GM18951 (cell line): Measurements from ENCODE around the gene ZBTB16.

Experiments
- POLR2A ChIP-seq: IDR thresholded peaks from 4 replicates; pipeline ENCODE4 v1.6.1; 2011; ENCODE audit warnings: mild to moderate bottlenecking; ENCODE audit not compliant: insufficient read length, insufficient read depth; ENCODE audit errors: extremely low read depth
- in situ Hi-C: fragments of 300-500 bp; cut with MboI; formaldehyde crosslinking; loops from one replicate; pipeline ENCODE4 v1.12.0; 2022; ENCODE audit warnings: low sequenced_read_pairs, mixed read lengths, inconsistent platforms; ENCODE audit not compliant: unreplicated experiment

The ZBTB16 gene

DNA sequence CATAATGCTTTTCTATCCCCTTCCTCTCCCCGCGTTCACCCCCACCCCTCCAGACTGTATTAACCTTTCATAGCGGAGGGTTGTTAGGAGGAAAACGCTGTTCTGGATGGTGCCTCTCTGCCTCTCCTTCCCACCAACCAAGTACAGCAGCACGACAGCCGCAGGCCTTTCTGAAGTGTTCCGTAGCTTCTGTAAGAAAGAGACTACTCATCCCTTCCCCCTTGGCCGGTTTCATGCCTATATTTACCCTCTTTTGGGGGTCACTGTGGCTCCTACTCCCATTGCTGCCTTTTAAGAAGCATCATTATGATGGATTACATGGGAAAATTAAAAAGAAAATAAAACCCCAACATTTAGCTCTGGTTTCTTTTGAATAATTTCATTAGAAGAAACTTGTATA, 46.5 kb downstream of the ZBTB16 start:
- in situ Hi-C loops, result no loop called here

DNA sequence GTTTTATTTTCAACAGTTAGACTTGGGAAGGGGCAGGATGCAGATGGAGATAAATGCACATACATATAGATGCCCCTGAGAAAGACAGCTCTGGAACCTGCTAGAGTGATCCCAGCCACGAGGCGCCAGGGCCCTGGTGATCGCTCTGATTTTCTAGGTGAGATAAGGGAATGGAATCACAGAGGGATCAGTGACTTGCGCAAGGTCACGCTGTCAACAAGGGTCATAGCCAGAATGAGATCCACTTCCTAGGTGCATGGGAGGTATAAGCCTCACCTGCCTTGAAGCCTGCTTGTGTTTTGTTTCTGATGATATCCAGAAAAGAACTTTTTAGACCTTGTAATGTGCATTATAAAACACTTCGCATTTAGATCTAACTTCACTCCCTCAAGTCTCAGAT, 47.5 kb downstream of the ZBTB16 start:
- TF ChIP-seq POLR2A, result no peak
- in situ Hi-C loops, result no loop called here

More for the DNA sequence above, 46.5 kb downstream of the ZBTB16 start:
- no peak for TF ChIP-seq POLR2A

DNA sequence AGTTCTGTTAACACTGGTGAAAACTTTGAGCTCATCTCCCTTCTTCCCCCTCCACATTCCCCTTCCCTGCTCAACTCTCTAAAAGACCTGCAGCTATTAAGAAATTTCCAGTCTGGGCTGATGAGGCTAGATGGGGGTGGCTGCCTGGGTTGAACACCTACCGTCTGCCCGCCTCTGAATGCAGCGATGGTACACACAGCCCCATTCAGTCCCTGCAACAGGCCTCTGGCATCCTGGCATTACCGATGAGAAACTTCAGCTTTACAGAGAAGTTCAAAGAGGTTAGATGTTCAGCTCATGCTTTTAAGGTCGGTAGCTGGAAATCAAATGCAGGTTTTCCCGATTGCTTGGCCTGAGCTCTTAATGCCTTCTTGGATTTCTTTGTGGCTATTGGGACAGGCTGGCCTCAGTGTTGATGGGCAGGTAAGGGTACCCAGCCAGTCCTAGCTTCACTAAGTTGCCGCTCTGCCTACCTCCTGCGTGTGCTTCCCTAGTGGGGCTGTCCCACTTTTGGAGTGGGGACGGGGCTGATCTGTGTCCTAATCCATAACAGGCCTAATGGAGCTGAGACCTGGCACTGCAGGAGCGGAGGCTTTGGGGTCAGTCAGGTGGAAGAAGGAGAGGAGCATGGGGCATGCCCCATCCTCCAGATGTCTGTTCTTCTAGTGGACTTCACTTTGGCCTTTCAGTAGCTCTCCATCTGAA, 49.1 kb downstream of the ZBTB16 start:
- in situ Hi-C loops, result no loop called here
- no peak for TF ChIP-seq POLR2A

DNA sequence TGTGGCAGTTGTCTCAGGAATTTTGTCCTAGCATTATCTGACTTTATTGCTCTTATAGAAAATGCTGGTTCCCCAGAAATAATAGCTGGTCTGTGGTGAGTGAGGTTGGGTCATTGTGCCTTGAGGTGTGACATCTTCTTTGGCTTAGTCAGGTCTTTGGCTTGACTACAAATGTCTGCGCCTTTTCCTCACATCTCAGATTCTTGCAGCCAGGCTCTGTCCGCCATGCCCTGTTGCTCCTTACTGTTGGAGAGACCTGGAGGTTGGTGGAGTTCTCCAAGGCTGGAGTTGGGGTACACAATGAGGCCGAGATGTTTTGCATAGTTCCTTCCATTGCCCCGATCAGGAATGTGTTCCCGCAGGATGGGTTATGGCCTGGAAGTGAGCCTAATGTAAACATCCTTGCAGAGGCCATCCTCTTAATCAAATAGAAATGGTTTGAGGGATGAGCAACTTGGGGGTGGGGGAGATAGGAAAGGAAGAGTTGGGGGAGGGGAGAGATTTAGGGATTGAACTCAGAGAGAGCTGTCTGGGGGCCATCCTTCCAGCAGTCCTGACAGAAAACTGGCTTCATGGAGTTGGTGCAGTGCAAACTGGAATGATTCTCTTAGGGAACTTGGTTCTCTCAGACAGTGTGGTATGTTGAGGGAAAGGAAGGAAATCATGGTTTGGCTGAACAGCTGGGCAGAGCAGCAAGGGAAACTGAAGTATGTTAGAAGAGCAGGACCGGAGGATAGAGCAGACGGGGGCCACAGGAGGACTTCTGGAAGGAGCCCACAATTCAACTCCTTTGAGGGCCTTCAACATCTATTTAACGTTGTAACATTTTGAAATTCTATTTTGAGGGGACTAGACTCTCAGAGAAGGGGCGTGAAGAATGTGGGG, 49.9 kb downstream of the ZBTB16 start:
- in situ Hi-C loops, result no loop called here
- no peak for TF ChIP-seq POLR2A

DNA sequence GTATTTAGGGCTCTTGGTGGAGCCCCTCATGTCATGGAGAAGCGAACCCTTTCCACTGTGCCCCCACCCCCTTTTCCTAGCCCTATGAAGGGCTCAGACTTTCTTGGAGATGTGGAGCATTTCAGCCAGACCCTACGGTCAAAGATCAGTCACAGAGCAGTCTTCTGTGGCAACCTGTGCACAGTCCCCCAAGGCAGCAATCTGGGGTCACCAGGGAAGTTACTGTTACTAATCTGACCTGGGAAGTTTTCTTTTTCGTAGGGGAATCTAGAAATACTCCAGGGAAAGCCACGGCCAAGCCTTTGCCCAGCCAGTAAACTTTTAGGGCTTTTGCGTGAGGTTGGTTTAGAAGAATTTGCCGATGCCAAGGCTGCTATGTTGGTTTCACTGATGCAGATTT, 50.6 kb downstream of the ZBTB16 start:
- TF ChIP-seq POLR2A, result no peak
- in situ Hi-C loops, result no loop called here

DNA sequence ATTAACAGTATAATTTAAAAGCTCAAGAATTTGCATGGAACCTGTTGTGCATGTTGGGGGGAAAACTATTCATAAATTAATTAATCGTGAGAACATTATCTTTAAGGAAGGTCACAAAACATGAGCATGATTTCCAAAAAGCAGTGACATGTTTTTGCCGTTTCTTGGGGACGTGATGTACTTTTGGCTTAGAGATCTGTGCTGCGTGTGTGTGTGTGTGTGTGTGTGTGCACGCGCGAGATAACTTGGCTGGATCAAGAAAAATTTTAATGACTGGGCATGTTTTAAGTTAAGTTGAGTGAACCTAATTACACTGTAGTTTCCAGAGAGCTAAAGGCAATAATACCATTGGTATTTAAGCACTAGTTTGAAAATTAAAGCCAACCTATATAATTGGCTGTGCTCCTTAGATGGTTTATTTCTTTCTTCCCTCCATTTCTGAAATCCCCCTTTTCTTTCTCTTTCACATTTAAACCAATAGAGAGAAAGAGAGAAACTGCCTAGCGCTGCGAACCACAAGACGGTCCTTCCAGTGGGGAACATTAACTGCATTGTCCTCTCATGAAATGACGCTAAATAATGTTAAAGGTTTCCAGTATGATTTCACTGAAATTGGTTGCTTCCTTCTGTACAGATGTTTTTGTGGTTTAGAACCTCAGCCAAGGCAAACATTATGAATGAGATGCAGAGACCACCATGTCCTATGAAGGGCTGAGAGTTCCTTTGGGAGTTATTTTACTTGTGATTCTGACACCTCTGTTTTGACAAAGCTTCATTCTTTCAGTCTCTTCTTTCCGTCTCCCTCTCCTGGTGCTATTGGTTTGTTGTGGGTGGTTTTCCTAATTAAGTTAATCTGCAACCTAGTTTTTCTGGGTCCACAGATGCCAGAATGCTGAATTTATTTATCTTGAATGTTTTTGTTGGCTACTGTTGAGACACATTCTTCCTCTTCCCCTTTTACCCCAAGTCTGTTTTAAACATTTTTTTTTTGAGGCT, 51.7 kb downstream of the ZBTB16 start:
- in situ Hi-C loops, result no loop called here
- TF ChIP-seq POLR2A, result no peak

DNA sequence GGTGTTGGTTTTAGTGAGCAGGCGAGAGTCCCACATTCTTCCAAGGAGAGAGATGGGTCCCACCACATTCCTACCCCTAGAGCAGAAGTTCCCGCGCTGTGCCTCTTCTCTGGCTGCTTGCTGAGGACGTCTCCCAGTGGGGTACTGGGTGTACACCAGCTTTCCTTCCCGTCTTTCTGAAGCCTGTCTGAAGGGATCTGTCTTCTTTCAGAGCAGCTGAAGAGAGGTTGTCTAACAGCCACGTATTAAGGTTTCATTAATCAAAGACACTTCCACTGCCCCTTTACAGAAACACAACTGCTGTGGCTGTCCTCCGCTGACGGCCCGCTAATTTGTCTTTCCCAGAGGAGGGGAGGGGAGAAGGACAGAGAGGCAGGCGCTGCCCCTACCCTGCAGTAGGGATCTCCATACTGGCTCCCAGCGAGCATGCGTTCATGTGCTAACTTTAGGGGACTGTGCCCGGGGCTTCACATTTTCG, 56.0 kb downstream of the ZBTB16 start:
- in situ Hi-C loops, result no loop called here

DNA sequence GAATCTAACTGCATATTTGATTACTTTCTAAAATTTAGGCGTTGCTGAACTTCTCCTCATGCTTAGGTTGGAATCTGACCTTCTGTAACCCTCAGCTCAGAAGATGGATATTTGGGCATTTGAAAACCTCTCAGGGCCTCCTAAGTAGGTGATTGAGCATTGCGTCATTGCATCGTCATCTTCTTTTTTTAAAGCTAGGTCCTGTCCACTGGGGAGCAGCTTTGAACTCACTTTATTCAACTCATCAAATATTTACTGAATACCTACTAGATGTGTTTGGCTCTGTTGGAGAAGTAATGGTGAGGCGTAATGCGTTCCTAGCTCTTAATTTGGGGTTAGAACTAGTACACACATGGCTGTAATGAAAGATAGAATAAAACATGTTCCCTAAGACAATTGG, 56.8 kb downstream of the ZBTB16 start:
- in situ Hi-C loops, result no loop called here
- no peak for TF ChIP-seq POLR2A

More for the DNA sequence above, 56.0 kb downstream of the ZBTB16 start:
- no peak for TF ChIP-seq POLR2A

DNA sequence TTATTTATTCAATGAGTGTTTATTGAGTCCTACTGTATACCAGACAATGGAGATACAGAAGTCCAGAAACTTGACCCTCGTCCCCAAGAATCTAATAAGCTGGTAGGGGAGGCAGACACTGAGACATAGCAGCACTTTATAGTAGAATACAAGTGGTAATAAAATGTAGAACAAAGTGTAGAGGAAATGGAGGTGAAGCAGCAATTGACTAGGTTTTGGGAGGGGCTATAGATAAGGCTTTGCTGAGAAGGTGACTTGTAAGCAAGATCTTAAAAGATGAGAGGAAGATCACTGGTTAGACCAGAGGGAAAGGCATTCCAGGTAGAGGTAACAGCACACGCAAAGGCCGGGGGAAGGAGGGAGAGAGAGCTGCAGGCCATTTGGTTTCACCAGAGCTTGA, 57.3 kb downstream of the ZBTB16 start:
- TF ChIP-seq POLR2A, result no peak
- in situ Hi-C loops, result no loop called here

DNA sequence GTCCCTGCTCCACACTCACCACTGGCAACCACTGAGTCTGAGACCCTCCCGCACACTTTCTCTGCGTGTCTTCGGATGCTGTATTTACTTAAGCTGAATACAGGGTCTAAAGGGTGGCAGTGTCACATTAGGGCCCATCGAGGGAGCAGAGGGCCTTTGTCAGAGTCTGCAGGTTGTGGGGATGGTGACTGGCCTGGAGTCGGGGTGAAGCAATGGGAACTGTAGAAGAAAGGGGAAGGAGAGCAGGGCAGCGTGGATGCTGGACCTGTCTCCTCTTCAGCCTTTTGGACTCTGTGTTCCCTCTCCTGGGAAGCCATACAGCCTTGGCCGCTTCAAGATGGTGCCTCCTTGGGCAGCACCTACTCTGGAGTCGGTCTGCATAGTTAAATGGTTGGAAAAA, 61.1 kb downstream of the ZBTB16 start:
- TF ChIP-seq POLR2A, result no peak
- in situ Hi-C loops, result no loop called here

DNA sequence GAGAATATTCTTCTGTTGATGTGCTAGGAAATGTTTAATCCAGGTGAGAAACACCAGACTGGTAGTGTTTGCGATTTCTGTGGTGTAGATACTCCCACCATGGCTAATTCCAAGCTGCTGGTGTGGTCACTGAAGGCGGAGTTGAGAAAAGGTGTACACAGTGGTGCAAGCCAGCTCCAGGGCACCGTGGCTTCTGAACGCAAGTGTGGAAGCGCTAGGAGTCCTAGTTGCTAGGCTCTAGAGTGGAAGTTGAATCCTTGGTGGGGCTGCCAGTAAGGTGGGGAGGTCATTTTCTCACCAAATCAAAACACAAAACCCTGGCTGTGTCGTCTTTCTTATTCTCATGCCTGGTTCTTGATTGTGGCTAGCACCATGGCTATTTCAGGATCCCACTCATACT, 61.6 kb downstream of the ZBTB16 start:
- in situ Hi-C loops, result no loop called here
- TF ChIP-seq POLR2A, result no peak

DNA sequence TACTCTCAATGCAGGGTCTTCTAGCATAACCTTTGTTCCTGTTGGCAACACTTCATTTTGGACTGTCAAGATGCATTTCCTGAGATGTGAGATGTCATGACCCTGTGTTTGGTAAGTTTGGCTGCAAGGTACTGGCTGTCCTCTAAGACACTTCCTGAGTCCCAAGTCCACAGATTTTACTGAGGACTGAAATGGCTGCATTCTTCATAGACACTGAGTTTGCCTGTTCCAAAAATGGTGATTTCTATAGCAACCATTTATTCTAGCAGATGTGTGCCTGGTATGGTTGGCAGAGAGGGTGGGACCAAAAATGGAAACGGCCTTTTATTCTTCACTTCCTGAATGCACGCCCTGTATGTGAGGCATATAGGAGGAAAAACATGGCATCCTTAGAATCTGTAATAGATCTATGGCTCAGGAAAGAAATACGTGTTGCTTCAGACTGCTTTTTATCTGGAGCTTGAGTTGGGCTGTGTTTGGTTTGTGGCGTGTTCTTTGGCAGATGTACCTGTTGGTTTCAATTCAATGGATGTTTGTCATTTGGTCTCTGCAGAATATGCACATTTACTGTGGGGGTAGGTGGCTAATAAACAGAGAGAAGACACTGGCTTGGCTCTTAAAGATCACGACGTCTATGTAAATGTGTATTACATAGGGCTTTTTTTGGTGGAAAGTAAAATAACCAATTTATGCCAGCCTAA, 62.4 kb downstream of the ZBTB16 start:
- in situ Hi-C loops, result no loop called here
- no peak for TF ChIP-seq POLR2A
